HG02763 (cell line): ENCODE results near the gene FAM8A1.
"Not testable (repeated sequence)": the region's sequence is repeated elsewhere in the genome, so short reads cannot be mapped to it uniquely, and the experiment has no call there.

Source experiments
- ATAC-seq: cut with Tn5 transposase; IDR thresholded peaks from one replicate; pipeline ENCODE4 v1.9.1; 2021; ENCODE audit warnings: mild to moderate bottlenecking, moderate library complexity; ENCODE audit not compliant: unreplicated experiment

Gene FAM8A1, protein sequence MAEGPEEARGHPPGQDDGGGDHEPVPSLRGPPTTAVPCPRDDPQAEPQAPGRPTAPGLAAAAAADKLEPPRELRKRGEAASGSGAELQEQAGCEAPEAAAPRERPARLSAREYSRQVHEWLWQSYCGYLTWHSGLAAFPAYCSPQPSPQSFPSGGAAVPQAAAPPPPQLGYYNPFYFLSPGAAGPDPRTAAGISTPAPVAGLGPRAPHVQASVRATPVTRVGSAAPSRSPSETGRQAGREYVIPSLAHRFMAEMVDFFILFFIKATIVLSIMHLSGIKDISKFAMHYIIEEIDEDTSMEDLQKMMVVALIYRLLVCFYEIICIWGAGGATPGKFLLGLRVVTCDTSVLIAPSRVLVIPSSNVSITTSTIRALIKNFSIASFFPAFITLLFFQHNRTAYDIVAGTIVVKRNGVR

DNA sequence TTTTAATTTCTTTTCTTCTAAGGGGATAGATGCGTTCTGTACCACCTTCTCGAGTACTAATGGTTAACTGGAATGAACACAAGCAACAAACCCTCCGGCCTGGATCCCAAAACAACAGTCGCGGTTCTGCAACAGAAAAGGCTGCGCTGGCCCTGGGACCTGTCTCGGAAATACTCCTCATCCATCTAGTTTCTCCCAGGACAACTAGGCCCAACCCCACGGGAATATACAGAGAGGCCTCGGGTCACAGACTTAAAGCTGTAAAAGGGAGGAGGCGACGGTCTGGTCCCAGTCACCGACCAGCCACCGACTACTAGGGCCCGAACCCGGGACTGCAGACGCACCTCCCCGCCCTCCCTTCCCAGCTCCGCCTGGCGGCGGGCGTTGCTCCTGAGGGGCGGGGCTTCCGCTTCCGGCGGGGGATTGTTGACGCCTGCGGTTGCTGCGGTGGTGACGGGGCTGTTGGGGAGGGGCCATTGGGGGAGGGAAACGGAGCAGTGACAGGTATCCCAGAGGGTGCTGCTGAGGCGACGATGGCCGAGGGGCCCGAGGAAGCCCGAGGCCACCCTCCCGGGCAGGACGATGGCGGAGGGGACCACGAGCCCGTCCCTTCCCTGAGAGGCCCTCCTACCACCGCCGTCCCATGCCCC lies at the start of gene FAM8A1:
FAM8A1 (plus strand) TSS at position 426 of the 650 bp plus-strand sequence; CDS start at position 534, 108 bp downstream.
- ATAC-seq: peak; percentile 90

GRCh38 chr6:17551383-17551958 lies 48.6 kb upstream of the FAM8A1 start:
- ATAC-seq: no peak

- no peak for ATAC-seq
Measured at GRCh38 chr6:17552861-17553260, 47.2 kb upstream of the FAM8A1 start.

DNA sequence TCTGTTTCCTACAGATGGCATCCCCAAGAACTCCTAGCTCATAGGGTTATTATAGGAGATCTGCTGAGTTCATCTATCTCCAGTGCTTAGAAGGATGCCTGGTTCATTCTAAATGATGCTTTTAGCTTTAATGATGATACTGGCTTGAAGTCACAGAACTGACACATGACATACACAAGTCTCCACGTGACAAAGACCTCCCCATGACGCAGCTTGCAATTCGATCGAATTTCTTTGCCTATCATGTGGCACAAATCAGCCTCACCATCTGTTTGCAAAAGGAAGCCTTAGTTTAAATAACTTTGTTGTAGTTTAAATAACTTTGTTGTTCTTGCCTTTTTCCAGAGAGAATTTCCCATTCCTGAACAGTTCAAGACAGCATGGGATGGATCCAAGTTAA lies 44.1 kb upstream of the FAM8A1 start:
- ATAC-seq: no peak

DNA sequence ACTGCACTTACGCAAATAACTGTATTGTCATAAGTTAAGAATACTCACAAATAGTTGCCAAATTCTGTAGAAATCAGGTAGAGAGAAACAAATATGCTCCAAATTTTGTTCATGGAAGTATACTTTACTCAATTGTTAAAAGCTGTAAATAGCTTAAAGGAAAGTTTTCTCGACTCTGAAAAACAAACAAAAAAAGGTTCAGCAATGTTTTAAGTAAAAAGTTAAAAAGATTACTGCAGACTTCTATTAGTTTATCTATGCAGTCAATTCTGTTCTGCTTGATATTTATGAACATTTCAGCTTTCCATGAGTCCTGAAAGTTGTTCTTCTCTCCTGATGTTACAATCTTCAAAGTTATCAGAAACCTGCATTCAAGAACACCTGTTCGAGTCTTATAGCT lies 37.5 kb upstream of the FAM8A1 start:
- no peak for ATAC-seq

DNA sequence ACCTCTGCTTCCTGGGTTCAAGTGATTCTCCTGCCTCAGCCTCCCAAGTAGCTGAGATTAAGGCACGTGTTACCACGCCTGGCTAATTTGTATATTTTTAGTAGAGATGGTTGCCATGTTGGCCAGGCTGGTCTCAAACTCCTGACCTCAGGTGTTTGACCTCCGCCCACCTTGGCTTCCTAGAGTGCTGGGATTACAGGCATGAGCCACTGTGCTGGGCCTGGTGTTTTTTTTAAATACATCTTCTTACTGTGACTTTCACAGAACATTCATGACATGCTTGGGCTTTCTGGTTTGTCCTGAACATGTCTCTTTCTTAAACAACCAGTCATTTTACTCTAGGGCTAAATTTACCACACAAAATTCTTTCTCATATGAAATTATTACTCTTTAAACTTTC lies 34.7 kb upstream of the FAM8A1 start:
- no peak for ATAC-seq

DNA sequence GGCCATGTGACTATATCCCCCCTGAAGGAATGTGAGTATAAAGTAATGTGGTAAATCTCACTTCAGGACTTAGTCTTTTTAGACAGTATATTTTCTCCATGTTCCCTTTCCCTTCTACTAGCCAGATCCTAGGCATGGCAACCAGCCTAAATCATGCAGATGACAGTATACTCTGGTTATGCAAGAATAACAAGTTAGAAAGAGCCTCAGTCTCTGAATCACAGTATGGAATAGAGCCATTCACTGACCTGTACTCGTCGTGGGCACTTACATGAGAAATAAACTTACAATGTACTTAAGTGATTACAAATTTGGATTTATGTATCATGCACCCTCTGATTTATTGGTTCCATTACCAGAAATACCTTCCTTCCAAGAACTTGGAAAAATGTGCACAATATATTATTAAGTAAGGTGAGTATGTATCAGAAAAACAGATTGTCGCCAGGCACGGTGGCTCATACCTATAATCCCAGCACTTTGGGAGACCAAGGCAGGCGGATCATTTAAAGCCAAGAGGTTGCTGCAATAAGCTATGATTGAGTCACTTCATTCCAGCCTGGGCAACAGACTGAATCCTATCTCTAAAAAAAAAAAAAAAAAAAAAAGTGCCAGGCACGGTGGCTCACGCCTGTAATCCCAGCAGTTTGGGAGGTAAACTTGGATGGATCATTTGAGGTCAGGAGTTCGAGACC lies 25.1 kb upstream of the FAM8A1 start:
- no peak for ATAC-seq

GRCh38 chr6:17577059-17577458 lies 23.0 kb upstream of the FAM8A1 start:
- ATAC-seq: no peak

DNA sequence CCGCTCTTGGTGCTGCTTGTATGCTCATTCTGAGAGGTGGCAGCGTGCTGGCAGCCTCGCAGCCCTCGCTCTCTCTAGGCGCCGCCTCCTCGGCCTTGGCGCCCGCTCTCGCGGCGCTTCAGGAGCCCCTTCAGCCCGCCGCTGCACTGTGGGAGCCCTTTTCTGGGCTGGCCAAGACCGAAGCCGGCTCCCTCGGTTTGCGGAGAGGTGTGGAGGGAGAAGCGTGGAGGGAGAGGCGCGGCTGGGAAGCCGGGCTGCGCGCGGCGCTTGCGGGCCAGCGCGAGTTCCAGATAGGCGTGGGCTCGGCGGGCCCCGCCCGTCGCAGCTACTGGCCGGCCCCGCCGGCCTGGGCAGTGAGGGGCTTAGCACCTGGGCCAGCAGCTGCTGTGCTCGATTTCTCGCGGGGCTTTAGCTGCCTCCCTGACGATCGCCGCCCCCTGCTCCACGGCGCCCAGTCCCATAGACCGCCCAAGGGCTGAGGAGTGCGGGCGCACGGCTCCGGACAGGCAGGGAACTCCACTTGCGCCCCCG lies 19.5 kb upstream of the FAM8A1 start:
- no peak for ATAC-seq

- not testable (repeated sequence) for ATAC-seq
Measured at GRCh38 chr6:17581282-17581681, 18.8 kb upstream of the FAM8A1 start.

GRCh38 chr6:17583811-17584210 lies 16.3 kb upstream of the FAM8A1 start:
- no peak for ATAC-seq

GRCh38 chr6:17584241-17584803 lies 15.8 kb upstream of the FAM8A1 start:
- peak; percentile 46 for ATAC-seq

DNA sequence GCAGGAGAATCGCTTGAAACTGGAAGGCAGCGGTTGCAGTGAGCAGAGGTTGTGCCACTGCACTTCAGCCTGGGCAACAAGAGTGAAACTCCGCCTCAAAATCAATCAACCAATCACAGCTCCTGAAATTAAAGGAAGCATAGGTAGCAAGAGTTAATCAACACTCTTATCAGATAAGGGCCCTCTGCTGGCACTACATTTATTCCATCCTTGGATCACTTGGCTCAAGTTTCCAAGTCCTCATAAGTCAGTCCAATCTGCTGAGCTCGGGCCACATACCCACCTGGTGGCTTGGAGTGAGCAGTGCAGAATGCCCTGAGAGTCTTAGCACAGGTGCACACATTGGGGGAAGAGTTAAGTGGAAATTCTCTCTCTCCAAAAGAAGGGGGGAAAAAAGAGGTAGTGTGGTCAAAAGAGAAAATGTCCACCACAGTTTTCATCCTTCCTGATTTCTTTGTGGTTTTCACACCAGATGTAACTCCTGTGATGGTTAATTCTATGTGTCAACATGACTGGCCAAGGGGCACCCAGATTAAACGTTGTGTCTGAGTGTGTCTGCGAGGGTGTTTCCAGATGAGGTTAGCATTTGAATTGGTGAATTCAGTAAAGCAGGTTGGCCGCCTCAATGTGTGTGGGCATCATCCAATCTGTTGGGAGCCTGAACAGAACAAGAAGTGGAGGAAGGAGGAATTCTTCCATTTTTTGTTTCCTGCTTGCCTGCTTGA lies 14.2 kb upstream of the FAM8A1 start:
- ATAC-seq: no peak

DNA sequence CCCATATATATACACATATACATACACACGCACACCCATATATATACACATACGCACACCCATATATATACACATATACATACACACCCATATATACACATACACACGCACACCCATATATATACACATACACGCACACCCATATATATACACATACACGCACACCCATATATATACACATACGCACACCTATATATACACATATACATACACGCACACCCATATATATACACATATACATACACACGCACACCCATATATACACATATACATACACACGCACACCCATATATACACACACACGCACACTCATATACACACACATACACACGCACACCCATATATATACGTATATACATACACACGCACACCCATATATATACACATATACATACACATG lies 13.5 kb upstream of the FAM8A1 start:
- not testable (repeated sequence) for ATAC-seq

DNA sequence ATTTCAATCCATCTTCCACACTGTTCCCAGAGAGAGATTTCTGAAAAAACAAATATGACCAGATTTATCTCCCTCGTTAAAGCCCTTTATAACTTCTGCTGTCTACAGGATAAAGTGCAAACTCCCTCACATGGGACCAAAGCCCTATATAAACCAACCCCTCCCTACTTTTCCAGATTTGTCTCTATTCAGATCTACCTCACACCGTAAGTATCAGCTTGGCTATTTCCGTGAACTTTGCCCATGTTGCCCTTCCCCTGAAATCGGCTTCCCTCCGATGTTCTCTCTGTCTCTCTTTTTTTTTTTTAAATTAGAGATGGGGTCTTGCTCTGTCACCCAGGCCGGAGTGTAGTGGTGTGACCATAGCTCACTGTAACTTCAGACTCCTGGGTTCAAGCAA lies 12.1 kb upstream of the FAM8A1 start:
- no peak for ATAC-seq

DNA sequence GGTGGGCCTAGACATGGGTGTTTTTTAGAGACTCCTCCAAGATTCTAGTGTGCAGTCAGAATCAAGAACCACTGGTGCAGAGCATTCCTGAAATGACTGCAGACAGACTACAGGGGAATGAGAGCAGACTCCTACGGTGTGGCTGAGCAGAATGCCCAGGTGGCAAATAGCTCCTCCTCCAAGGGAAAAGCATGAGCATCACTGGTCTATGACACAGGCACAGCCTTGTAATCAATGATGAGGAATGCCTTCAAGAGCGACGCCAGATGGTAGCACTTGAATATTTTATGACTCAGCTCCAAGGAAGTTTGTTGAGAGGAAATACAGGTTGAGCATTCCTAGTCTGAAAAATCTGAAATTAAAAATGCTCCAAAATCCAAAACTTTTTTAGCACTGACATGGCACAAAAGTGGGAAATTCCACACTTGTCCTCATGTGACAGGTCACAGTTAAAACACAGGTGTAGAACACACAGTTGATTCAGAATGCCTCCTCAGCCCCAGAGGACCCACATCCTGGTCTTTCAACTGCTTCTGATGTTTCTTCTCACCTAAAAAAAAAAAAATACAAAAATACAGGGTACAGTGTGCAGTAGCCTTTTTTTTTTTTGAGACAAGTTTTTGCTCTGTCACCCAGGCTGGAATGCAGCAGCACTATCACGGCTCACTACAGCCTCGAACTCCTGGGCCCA lies 10.6 kb upstream of the FAM8A1 start:
- ATAC-seq: no peak

DNA sequence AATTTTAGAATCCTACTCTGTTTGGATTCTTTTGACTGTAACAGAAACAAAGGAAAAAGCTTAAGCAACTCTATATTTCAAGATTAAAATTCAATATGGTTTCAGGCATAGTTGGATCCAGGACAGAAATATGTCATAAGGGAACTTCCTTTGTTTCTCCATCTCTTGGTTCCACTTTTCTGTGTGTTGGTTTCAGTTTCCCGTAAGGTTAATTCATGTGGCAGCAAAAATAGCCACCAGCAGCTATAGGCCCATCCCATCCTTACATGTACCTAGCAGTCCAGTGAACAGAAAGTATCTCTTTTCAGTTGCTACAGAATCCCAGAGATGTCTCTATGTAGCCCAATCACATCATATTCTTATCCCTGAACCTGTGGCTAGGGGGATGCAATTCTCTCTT lies 8.8 kb upstream of the FAM8A1 start:
- ATAC-seq: no peak

DNA sequence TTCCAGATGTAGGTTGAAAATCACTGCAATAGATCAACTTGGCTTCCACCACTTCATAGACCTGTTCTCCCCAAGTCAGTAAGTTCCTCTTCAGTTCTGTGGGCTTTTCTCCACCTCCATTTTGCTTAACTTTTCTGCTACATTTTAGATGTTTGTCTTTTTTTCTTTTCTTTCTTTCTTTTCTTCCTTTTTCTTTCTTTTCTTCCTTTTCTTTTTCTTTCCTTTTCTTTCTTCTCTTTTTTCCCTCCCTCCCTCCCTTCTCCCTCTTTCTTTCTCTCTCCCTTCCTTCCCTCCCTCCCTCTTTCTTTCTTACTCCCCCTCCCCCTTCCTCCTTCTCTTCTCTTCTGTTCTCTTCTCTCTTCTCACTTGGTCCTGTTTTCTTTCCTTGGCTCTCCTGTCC lies 6.9 kb upstream of the FAM8A1 start:
- ATAC-seq: no peak

GRCh38 chr6:17596085-17596484 lies 4.0 kb upstream of the FAM8A1 start:
- no peak for ATAC-seq
